Activated T-helper 1 cell treated with anti-CD3 and anti-CD28 coated beads, Interleukin-12 subunit alpha, Interleukin-12 subunit beta, Interleukin-2, Interleukin-4 antibody, amounts not matched to agents 30 ng/mL and 10 ng/mL and 1 ng/mL, durations not matched to agents 14 hours and 24 hours and 36 hours (primary cell): Measurements from ENCODE around the gene IFNA6. TPM values are rescaled to one million over a fixed set of nuclear protein-coding genes. Genes with fewer than 3 reads are reported as not detected.

Experiments used
- DNase-seq: peaks from one replicate; pipeline ENCODE4 v3.0.0; 2021; ENCODE audit warnings: low spot score
- H3K27ac Mint-ChIP-seq: one replicate; pipeline ENCODE4 v1.8.0; 2021; ENCODE audit warnings: mild to moderate bottlenecking, mixed read lengths
- H3K27me3 Mint-ChIP-seq: one replicate; pipeline ENCODE4 v1.8.0; 2022; ENCODE audit warnings: mild to moderate bottlenecking, moderate library complexity, mixed read lengths; ENCODE audit not compliant: insufficient read depth
- H3K36me3 Mint-ChIP-seq: one replicate; pipeline ENCODE4 v1.8.0; 2021; ENCODE audit warnings: low read depth, mixed read lengths
- H3K4me1 Mint-ChIP-seq: one replicate; pipeline ENCODE4 v1.8.0; 2021; ENCODE audit warnings: low read depth, mixed read lengths
- H3K4me3 Mint-ChIP-seq: one replicate; pipeline ENCODE4 v1.8.0; 2021; ENCODE audit warnings: mild to moderate bottlenecking, moderate library complexity, mixed read lengths
- H3K9me3 Mint-ChIP-seq: one replicate; pipeline ENCODE4 v1.8.0; 2021; ENCODE audit warnings: mixed read lengths
- intact Hi-C: fragments of 100-400 bp; cut with micrococcal nuclease; formaldehyde crosslinking; loops from one replicate; pipeline ENCODE4 v1.15.1; 2024
- total RNA-seq: library from RNA; stranded (reverse); gene quantifications from 2 replicates; pipeline ENCODE4 v1.2.3, GENCODE V29; 2022

Gene IFNA6
- total RNA-seq, 1 donor from 2014 or later, result not detected

- Mint-ChIP-seq H3K4me3 (no peak overlapping the region), H3K4me1 (peaks cover 4% of the 10 kb centered on the region), H3K27ac (no peak overlapping the region), H3K27me3 (peaks cover 22% of the 10 kb centered on the region), H3K36me3 (peaks cover 15% of the 10 kb centered on the region), H3K9me3 (no peaks in the 10 kb centered on the region)
- intact Hi-C loops, result loop anchor here (1.0 kb wide), 3 partner anchors 78 to 471 kb away; no protein-coding TSS in a partner anchor
- DNase-seq, result no peak
Measured at GRCh38 chr9:21317956-21318923, 32.4 kb downstream of the IFNA6 start.

- Mint-ChIP-seq H3K4me1 (peaks cover 4% of the 10 kb centered on the region), H3K27me3 (peaks cover 24% of the 10 kb centered on the region), H3K4me3 (no peak overlapping the region), H3K27ac (no peak overlapping the region), H3K36me3 (peaks cover 6% of the 10 kb centered on the region), H3K9me3 (no peaks in the 10 kb centered on the region)
- no peak for DNase-seq
- intact Hi-C loops, result no loop called here
Measured at GRCh38 chr9:21316860-21317259, 33.8 kb downstream of the IFNA6 start.

GRCh38 chr9:21316032-21316842 is 34.5 kb downstream of the IFNA6 start:
- no peaks in the 10 kb centered on the region for H3K9me3 Mint-ChIP-seq
- peaks cover 4% of the 10 kb centered on the region for H3K4me1 Mint-ChIP-seq
- DNase-seq, result no peak
- H3K27me3 Mint-ChIP-seq, result peaks cover 24% of the 10 kb centered on the region
- peaks cover 6% of the 10 kb centered on the region for H3K36me3 Mint-ChIP-seq
- H3K4me3 Mint-ChIP-seq, result no peak overlapping the region
- no peak overlapping the region for H3K27ac Mint-ChIP-seq
- intact Hi-C loops, result no loop called here

- intact Hi-C loops, result no loop called here
- H3K27me3 Mint-ChIP-seq, result peaks cover 24% of the 10 kb centered on the region
- H3K4me3 Mint-ChIP-seq, result no peak overlapping the region
- no peak overlapping the region for H3K27ac Mint-ChIP-seq
- no peaks in the 10 kb centered on the region for H3K9me3 Mint-ChIP-seq
- no peak for DNase-seq
- no peaks in the 10 kb centered on the region for H3K36me3 Mint-ChIP-seq
- peaks cover 4% of the 10 kb centered on the region for H3K4me1 Mint-ChIP-seq
Measured at GRCh38 chr9:21314152-21314551, 36.5 kb downstream of the IFNA6 start.

GRCh38 chr9:21311889-21312288 is 38.8 kb downstream of the IFNA6 start:
- intact Hi-C loops, result no loop called here
- H3K4me1 Mint-ChIP-seq, result no peaks in the 10 kb centered on the region
- H3K36me3 Mint-ChIP-seq, result no peaks in the 10 kb centered on the region

GRCh38 chr9:21305213-21305612 is 45.5 kb downstream of the IFNA6 start, which contains the start of gene IFNA5:
Gene IFNA5, minus strand, starts transcription at chr9:21305313. Its CDS starts 57 bp downstream, at chr9:21305256.
- Mint-ChIP-seq H3K27ac (no peak within 1 kb of the TSS), H3K9me3 (no peaks in the 10 kb centered on the region), H3K4me1 (no peaks in the 10 kb centered on the region), H3K36me3 (no peaks in the 10 kb centered on the region), H3K4me3 (no peak within 1 kb of the TSS), H3K27me3 (peaks cover 23% of the 10 kb centered on the region)
- DNase-seq, result no peak
- intact Hi-C loops, result no loop called here

More at GRCh38 chr9:21311889-21312288, 38.8 kb downstream of the IFNA6 start:
- no peak overlapping the region for H3K4me3 Mint-ChIP-seq
- H3K9me3 Mint-ChIP-seq, result no peaks in the 10 kb centered on the region
- no peak for DNase-seq
- peaks cover 28% of the 10 kb centered on the region for H3K27me3 Mint-ChIP-seq
- H3K27ac Mint-ChIP-seq, result no peak overlapping the region

Other genes with a start within 250 kb of the IFNA6 start
- not detected in 2 replicates for gene IFNW1, start 209.1 kb downstream of the IFNA6 start, total RNA-seq
- not detected in 2 replicates for gene IFNA21, start 184.2 kb downstream of the IFNA6 start, total RNA-seq
- not detected in 2 replicates for gene IFNA4, start 163.3 kb downstream of the IFNA6 start, total RNA-seq
- gene IFNA7, start 148.7 kb downstream of the IFNA6 start, total RNA-seq, result not detected in 2 replicates
- gene IFNA10, start 143.7 kb downstream of the IFNA6 start, total RNA-seq, result not detected in 2 replicates
- gene IFNA16, start 133.6 kb downstream of the IFNA6 start, total RNA-seq, result not detected in 2 replicates
- not detected in 2 replicates for gene IFNA17, start 122.7 kb downstream of the IFNA6 start, total RNA-seq
- not detected in 2 replicates for gene IFNA14, start 110.9 kb downstream of the IFNA6 start, total RNA-seq
- gene IFNA5, start 45.6 kb downstream of the IFNA6 start, total RNA-seq, result not detected in 2 replicates
- 14.1 and 15.6 TPM in 2 replicates for gene KLHL9, start 15.5 kb downstream of the IFNA6 start, total RNA-seq
- gene IFNA13, start 17.2 kb upstream of the IFNA6 start, total RNA-seq, result not detected in 2 replicates
- not detected in 2 replicates for gene IFNA2, start 34.5 kb upstream of the IFNA6 start, total RNA-seq
- gene IFNA8, start 58.2 kb upstream of the IFNA6 start, total RNA-seq, result not detected in 2 replicates
- gene IFNA1, start 89.6 kb upstream of the IFNA6 start, total RNA-seq, result not detected in 2 replicates
- not detected in 2 replicates for gene IFNE, start 131.4 kb upstream of the IFNA6 start, total RNA-seq